Measurements from ENCODE around the gene DDX39B.
A peak's percentile ranks its signal among the peaks of the same experiment; 100 is the strongest.

DDX39B gene

DNA sequence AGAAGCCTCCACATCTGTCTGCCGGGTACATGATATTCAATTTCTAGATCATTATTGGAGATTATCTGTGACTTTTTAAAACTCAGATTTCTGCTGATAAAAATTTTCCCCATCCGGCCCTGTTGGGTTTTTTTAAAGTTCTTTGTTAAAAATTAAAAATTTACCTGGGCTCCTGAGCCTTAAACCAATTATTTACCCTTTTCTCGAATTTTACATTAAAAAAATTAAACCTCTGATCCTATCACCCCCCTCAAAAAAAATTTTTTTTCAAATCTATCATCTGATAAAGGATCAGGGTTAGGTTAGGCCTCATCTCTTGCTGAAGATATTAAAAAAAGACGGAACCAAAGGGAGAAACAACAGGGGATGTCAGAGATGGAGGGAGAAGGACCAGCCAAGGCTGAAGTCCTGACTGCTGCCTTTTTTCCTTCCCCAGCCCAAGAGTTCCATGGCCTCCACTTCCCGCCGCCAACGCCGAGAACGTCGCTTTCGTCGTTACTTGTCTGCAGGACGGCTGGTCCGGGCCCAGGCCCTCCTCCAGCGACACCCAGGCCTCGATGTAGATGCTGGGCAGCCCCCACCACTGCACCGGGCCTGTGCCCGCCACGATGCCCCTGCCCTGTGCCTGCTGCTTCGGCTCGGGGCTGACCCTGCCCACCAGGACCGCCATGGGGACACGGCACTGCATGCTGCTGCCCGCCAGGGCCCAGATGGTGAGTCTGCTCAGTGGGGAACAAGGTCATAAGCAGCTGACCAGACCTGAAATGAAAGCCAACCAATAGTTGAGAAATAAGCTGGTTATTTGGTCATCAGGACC is 6.1 kb upstream of the DDX39B start:
- no peak for DNase-seq (ENCODE audit: low spot score)

DNA sequence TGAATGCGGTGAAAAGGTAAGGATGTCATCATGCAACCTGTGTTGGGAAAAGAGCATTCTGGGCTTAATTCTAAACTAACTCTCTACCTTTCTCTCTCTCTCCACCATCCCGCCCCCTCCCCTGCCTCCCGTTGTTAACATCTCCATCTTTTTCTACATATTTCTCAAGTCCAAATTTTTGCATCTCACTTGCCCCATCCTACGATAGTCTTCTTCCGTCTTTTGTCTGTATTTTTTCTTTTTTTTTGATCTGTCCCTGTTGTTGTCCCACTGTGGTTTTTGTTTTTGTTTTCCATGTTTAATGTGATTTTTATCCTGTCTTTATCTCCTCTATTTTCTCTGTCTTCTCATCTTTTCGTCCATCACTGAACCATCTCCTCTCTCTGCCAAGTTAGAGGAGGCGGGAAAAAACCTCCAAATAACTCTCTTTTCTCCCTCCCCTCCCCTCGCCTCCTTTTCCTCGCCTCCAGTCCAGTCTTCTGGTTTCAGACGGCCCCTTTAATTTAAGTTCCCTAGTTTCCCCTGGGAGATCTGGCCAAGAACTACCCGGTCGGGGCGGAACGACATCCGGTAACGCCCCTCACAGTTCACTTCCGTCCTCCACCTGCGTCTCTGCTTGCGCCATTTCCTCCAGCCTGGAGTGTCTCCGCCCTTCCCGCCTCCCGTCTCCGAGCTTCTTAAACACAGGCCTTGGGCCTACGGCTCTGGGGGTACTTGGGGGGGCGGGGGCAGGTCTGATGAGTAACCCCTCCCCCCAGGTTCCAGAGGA is 5.3 kb upstream of the DDX39B start, which contains the start of gene NFKBIL1:
Gene NFKBIL1 (plus strand): TSS at position 651 of the 769 bp plus-strand sequence. CDS start 87 bp downstream, at position 738.
- DNase-seq (ENCODE audit: low spot score), result peak; percentile 95

DNA sequence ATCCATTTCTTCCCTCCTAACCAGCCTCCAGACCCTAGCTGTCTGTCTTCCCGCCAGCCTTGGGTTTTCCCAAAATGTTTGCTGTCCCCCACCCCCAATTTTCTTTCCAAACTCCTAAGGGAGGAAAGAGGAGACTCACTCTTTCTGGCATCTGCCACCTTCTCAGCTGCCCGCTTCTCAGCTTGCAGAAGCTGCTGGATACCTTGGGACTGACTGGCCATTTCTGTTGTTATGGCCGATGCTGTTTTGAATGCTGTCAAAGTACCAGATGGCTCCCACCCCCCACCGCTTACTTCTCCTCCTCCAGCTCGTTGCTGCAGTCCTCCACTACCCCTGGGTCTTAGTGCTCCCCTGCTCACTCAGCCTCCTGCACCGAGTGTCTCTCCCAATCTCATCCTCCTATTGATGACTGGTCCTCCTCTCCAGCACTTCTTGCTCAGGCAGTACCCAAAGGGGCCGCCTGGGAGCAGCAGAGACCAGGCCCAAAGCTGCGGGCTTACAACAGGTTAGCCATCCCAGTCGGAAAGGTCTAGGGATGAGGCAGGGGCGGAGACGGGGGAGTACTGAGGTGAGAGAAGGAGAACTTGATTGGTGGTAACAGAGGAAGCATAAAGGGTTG is 4.6 kb upstream of the DDX39B start, which contains the start of gene ATP6V1G2:
Gene ATP6V1G2 (minus strand): TSS at position 270 of the 619 bp plus-strand sequence. CDS start 49 bp downstream, at position 221.
- DNase-seq (ENCODE audit: low spot score), result peak; percentile 80

DNA sequence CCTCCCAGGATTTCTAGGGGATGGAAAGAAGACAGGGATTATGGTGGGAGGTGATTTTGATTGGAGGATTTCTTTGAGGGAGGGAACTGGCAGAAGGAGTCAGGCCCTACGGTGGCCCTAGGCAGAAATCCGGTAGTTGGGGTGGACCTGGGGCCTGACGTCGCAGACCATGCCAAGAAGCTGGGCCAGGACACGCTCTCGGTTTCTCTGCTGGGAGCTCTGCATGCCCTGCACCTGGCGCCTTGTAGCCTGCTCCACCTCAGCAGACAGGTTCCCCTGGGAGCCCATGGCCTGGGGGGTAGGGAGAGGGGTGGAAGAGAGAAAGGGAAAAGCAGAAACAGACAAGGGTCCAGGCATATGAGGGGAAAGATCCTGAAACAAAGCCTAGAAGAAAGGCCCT is 3.5 kb upstream of the DDX39B start:
- DNase-seq (ENCODE audit: low spot score), result no peak

DNA sequence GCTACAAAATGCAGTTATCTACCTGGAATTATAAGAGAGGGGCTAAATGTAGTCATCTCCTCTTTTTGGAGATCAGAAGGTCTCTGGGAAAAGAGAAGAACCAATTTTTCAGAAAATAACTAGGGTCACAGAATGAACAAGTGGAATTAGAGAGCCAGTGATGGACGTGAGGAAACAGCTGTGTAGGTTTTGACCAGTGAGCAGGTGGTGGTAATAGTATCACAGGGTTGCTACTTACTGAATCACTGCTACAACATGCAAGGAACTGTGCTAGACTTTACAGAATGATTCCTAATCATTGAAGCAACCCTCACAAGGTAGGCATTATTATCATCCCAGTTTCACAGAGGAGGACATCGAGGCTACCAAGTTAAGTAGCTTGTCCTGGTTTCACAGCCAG is 2.9 kb upstream of the DDX39B start:
- no peak for DNase-seq (ENCODE audit: low spot score)

DNA sequence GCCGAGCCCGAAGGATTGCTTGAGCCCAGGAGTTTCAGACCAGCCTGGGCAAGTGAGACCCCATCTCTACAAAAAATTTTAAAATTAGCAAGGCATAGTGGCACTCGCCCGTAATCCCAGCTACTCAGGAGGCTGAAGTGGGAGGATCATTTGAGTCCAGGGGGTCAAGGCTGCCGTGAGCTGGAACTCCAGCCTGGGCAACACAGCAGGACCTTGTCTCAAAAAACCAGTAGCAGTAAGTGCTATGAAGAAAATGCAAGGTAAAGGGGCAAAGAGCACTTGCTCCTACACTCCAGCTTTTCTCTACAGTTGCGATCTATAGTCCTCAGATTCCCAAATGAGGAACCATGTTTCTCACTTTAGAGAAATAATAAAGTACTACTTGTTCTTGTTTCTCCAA is 1.8 kb upstream of the DDX39B start:
- no peak for DNase-seq (ENCODE audit: low spot score)

DNA sequence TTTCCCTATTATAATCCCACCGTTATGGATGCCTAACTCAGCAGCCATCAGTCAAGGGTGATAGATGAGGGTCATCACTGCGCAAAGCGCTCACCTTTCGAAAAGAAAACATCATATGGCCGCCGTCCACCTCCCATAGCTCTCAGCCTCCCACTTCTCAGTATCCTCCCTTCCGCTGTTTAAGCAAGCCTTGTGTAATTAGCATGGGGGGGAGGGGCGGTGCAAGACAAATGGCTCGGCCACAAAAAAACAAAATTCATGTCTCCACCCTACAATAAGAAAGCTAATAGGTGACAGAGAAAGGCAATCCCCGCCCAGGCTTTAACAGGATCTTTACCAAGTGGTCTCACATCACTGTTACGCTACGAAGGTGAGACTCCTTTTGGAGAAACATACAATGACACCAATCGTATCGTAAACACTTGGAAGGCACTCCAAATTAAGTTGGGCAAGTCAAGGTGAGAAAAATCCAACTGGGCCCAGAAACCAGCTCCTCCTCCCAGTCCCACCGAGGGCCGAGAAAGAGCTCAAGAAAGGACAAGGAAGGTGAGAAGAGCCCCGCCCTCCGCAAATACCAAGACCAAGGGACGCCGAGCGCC is 645 bp downstream of the DDX39B start:
- DNase-seq (ENCODE audit: low spot score), result peak; percentile 41

DNA sequence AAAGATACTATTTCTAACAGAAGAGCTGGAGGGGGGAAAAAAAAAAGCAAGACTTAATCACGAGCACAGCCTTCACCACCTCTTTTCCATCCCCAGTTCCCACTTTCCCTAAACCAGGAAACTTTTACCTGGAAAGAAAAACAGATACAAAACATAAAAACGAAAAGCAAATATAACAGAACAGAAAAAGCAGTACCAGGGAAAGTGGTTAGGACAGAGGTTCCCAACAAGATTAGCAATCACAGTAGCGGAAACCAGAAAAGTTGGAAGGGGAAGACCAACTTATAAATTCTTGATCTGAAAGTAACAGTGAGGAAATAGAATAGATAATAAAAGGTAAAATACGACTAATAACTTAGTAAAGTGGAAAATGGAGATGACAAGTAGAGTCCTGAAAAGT is 1.2 kb downstream of the DDX39B start:
- no peak for DNase-seq (ENCODE audit: low spot score)

DNA sequence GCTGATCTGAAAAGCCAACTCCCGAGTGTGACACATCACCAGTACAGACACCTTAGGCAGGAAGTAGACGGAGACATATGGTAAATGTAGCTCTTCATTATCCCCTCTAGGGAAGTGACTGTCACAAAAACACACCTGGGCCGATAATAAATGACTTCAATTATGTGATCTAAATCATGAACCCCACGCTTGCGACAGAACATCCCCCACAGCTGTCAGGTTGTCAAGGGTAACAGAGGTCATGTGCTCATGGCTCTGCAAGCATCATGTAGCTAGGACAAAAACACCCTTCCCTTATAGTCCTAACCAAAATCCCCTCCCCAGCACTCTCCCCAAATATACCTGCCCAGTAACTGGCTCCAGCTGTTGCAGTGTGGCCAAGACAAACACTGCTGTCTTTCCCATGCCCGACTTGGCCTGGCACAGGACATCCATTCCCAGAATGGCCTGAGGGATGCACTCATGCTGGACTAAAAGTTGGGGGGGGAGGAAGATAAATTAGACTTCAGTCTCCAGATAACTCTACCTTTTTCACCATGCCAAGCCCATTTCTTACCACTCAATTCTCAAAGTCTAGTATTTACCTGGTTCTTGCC is 2.9 kb downstream of the DDX39B start:
- no peak for DNase-seq (ENCODE audit: low spot score)

DNA sequence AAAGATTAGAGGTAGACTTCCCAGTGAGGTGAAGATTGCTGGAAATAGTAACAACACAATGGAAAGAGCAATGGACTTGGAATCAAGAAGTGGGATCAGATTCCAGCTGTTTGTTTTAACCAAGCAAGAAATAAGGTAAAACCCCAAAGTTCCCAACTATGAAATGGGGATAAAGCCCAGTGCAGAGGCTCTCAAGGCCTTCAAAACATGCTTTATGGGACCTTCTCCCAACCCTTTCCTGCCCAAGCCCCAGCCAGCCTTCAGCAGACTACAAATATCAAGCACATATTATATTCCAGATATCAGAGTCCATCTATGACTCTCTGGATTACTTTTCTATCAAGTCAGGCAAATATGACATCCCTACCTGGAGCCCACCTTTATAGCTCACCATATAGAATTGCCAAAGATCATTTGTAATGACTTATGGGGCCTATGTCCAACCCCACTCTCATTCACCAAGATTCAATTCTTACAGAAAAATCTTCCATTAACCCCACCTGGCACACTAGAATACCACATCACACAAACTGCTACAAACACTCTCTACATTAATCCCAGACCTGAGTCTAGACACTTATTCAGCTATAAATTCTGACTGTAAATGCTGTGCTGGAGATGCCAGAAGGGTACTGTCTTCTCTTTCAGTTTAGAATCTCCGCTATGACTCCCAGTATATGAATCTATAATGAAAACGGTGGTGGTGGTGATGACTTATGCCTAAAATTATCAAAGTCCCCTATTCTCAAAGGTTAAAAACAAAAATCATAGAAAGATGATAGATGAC is 6.1 kb downstream of the DDX39B start:
- DNase-seq (ENCODE audit: low spot score), result no peak

DNA sequence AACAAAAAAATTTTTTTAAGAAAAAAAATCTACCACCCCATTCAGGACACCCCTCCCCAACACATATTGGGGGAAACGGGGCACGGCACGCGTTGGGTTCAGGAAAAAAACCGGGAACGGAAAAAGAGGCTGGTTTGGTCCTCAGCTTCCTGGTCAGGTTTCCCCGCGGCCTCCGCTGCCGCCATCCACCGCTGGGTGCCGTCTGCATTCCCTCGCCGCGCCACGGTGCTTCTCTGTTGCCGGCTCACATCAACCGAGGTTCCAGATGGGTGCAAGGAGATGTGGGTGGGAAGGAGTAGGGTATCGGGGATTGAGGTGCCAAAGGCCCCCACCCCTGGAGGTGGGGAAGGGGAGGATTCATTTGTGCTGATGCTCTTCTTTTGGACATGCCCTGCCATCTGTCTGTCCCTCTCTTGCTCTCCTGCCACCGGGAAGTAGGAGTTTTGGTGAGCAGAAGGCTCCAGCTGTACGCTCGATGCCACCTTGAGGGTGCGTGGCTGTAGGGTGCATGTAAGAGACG is 7.2 kb downstream of the DDX39B start:
- no peak for DNase-seq (ENCODE audit: low spot score)

DNA sequence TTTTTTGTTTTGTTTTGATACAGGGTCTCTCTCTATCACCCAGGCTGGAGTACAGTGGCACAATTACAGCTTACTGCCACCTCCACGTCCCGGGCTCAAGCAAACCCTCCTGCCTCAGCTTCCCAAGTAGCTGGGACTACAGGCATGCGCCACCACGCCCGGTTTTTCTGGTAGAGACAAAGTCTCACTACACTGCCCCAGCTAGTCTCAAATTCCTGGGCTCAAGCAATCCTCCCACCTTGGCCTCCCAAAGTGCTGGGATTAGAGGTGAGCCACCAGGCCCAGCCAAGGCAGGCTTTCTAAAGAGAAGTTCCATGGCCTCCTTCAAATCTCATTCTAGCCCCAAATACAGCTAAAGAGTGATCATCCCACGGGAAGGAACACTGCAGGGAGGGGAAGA is 7.8 kb downstream of the DDX39B start:
- DNase-seq (ENCODE audit: low spot score), result no peak

DNA sequence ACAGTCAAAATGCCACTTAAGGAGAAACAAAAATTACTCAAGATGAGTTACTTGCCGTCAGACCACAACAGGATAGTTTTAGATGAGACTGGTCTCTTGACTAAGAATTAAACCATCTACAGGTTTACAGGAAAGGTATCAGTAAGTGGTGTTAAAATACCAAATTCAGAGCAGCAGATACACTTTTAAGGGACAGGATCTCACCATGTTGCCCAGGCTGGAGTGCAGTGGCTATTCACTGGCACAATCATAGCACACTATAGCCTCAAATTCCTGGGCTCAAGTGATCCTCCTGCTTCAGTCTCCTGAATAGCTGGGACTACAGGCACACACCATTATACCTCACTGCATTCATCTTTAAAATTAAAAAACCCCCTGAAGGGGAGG is 8.4 kb downstream of the DDX39B start:
- no peak for DNase-seq (ENCODE audit: low spot score)

DNA sequence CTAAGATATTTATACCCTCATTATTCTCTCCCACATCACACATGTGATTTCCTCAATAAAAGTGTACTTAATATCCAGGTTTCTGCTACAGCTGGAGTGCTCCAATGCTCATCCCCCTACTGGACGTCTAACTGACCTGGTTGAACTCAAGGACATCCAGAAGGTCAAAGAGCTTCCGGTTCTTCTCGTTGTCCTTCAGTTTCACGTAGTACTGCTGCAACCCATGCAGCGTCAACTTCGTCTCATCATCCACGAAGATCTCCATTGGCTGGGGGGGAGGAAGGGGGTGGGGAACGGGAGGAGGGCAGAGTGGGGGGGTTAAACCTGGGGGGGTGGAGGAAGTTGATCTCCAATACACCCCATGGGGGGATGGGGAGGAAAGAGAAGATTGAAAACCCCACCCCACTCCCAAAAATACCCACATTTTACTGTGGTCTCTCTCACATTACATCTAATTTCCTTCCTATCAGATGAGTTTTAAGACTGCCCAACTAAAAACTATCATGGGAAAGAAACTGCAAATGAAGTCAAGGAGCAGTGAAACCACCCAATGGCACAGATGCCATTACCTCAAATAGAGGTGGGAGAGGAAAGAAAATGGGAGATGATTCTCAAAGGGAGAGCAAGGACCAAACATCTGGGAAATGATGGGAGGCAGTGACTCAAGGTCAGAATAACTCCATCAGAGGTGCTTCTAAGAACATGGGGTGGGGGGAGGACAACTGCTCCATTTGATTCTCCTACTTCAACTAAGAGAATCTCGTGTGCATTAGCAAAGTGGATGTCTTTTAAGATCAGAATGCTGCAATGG is 9.0 kb downstream of the DDX39B start:
- no peak for DNase-seq (ENCODE audit: low spot score)

DNA sequence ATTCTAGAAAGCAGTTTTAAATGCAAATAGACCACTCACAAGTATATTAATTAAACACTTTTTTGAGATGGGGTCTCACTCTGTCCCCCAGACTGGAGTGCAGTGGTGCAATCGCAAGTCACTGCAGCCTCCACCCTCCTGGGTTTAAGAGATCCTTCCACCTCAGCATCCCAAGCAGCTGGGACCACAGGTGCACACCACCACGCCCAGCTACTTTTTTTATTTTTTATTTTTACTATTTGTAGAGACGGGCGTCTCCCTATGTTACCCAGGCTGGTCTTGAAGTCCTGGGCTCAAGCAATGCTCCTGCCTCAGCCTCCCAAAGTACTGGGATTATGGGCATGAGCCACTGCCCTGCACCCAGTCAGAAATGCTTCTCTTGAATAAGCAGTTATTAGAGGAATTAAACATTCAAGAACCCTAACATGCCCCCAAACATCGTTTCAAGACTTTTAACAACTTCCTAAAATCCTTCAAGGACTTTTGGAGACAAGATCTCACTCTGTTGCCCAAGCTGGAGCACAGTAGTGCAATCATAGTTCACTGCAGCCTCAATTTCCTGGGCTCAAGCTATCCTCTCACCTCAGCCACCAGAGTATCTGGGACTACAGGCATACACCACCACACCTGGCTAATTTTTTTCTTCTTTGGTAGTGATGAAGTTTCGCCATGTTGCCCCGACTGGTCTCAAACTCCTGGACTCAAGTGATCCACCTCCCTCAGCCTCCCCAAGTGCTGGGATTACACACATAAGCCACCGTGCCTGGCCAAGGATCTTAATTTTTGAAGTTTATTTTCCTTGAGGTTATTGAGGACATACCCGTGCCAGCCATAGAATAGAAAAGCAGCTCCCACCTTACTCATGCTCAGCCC is 9.8 kb downstream of the DDX39B start:
- DNase-seq (ENCODE audit: low spot score), result no peak

DNA sequence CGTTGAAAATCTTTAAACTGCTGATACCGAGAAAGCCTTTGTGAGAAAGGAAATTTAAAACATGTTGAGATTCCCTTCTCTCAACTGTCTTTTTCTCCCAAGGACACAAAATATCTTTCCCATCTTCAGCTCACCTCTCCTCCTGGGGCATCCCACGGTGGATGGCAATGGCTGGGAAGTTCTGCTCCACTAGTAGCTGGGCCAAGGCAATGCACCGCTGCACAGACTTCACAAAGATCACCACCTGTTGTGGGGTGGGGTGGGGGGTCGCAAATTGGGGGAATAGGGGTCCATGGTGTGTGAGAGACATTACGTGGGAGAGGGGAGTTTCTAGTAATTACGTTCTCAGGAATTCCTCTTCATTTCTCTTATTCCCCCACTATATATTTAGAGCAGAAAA is 10.6 kb downstream of the DDX39B start:
- no peak for DNase-seq (ENCODE audit: low spot score)

DNA sequence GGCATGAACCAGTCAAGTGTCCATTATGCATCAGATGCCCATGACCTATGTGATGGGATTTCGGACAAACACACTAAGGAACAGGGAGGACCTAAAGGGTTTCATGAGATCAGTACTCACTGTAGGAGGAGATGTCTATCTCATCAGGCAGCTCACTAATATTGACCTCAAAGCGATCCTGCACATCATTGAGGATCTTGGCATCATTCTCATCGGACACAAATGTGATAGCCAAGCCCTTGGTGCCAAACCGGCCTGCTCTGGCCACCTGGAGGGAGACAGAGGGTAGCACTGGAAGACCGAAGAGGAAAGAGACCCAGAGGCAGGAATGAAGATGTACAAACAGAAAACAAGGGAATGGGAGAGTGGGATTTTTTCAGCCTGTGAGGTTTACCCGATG is 11.1 kb downstream of the DDX39B start:
- no peak for DNase-seq (ENCODE audit: low spot score)

DNA sequence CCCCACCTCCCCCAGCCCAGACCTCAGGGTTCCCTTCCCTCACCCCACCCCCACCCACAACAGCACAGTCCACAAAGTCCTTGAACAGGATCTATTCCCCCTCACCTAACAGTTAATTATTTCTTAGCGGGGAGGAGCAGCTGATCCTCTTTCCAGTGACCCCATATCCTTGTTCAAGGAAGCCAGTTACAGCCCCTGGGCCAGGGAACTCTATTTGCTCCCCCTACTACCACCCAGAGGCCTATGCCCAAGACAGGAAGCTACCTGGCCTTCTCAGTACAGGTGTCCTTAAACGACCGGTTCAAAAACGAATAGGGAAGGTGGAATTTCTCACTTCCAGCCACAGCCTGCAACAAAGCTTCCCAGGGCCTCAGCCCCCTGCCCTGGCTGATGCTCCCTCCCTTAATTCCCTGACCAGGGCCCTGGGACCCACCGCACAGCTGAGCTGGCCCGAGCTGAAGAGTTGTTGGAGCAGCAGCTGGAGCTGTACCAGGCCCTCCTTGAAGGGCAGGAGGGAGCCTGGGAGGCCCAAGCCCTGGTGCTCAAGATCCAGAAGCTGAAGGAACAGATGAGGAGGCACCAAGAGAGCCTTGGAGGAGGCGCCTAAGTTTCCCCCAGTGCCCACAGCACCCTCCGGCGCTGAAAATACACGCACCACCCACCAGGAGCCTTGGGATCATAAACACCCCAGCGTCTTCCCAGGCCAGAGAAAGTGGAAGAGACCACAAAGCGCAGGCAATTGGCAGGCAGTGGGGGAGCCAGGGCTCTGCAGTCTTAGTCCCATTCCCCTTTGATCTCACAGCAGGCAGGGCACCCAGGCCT is 12.3 kb downstream of the DDX39B start:
- DNase-seq (ENCODE audit: low spot score), result no peak

Measured in COLO829 (cell line).